ENCODE results near the gene JPH2.

JPH2 gene

GRCh38 chr20:44120676-44121425 is 66.1 kb downstream of the JPH2 start:
- TF ChIP-seq CTCF (IDR thresholded peaks at IDR 0.05; ENCODE audit: insufficient read depth, low read length, poor library complexity, severe bottlenecking) (no peak), EZH2phosphoT487 (conservative IDR thresholded peaks at IDR 0.05; ENCODE audit: low read length) (no peak)
- H4K20me1 ChIP-seq (ENCODE audit: low read depth, low read length), result no peaks in the 10 kb centered on the region
- no peak overlapping the region for H3K4me3 ChIP-seq (ENCODE audit: insufficient read depth, low read length, poor library complexity, severe bottlenecking)
- no peaks in the 10 kb centered on the region for H3F3A ChIP-seq (ENCODE audit: insufficient read depth)
- H3K79me2 ChIP-seq (ENCODE audit: insufficient read depth, low read length), result no peaks in the 10 kb centered on the region
- H3K27ac ChIP-seq (ENCODE audit: low read depth, low read length), result no peak overlapping the region
- no peaks in the 10 kb centered on the region for H3K9me2 ChIP-seq (replicated peaks; ENCODE audit: insufficient read depth, low read length)
- H3K4me2 ChIP-seq (ENCODE audit: low read depth, low read length, poor library complexity, severe bottlenecking), result no peak overlapping the region
- H3K9ac ChIP-seq (ENCODE audit: low read length), result no peak overlapping the region
- H3K9me3 ChIP-seq (ENCODE audit: insufficient read depth, low read length), result no peaks in the 10 kb centered on the region
- no peak overlapping the region for H2AFZ ChIP-seq (ENCODE audit: low read depth, low read length, severe bottlenecking)
- no peaks in the 10 kb centered on the region for H3K36me3 ChIP-seq (ENCODE audit: low read length)
- H3K27me3 ChIP-seq (ENCODE audit: low read length), result no peaks in the 10 kb centered on the region

GRCh38 chr20:44118185-44119033 is 68.6 kb downstream of the JPH2 start:
- no peaks in the 10 kb centered on the region for H3K27me3 ChIP-seq (ENCODE audit: low read length)
- H3K4me3 ChIP-seq (ENCODE audit: insufficient read depth, low read length, poor library complexity, severe bottlenecking), result no peak overlapping the region
- no peaks in the 10 kb centered on the region for H3K9me3 ChIP-seq (ENCODE audit: insufficient read depth, low read length)
- TF ChIP-seq EZH2phosphoT487 (conservative IDR thresholded peaks at IDR 0.05; ENCODE audit: low read length) (no peak), CTCF (IDR thresholded peaks at IDR 0.05; ENCODE audit: insufficient read depth, low read length, poor library complexity, severe bottlenecking) (no peak)
- no peak overlapping the region for H3K4me2 ChIP-seq (ENCODE audit: low read depth, low read length, poor library complexity, severe bottlenecking)
- H3K9ac ChIP-seq (ENCODE audit: low read length), result no peak overlapping the region
- no peak overlapping the region for H2AFZ ChIP-seq (ENCODE audit: low read depth, low read length, severe bottlenecking)
- no peaks in the 10 kb centered on the region for H3F3A ChIP-seq (ENCODE audit: insufficient read depth)
- H3K79me2 ChIP-seq (ENCODE audit: insufficient read depth, low read length), result no peaks in the 10 kb centered on the region
- H3K36me3 ChIP-seq (ENCODE audit: low read length), result no peaks in the 10 kb centered on the region
- no peaks in the 10 kb centered on the region for H3K9me2 ChIP-seq (replicated peaks; ENCODE audit: insufficient read depth, low read length)
- H3K27ac ChIP-seq (ENCODE audit: low read depth, low read length), result no peak overlapping the region
- no peaks in the 10 kb centered on the region for H4K20me1 ChIP-seq (ENCODE audit: low read depth, low read length)

GRCh38 chr20:44117296-44118184 is 69.4 kb downstream of the JPH2 start:
- H3K9ac ChIP-seq (ENCODE audit: low read length), result no peak overlapping the region
- no peaks in the 10 kb centered on the region for H3K36me3 ChIP-seq (ENCODE audit: low read length)
- H3K79me2 ChIP-seq (ENCODE audit: insufficient read depth, low read length), result no peaks in the 10 kb centered on the region
- H3K27me3 ChIP-seq (ENCODE audit: low read length), result no peaks in the 10 kb centered on the region
- no peak overlapping the region for H3K27ac ChIP-seq (ENCODE audit: low read depth, low read length)
- no peaks in the 10 kb centered on the region for H3F3A ChIP-seq (ENCODE audit: insufficient read depth)
- H3K9me3 ChIP-seq (ENCODE audit: insufficient read depth, low read length), result no peaks in the 10 kb centered on the region
- TF ChIP-seq EZH2phosphoT487 (conservative IDR thresholded peaks at IDR 0.05; ENCODE audit: low read length), result no peak
- no peak for TF ChIP-seq CTCF (IDR thresholded peaks at IDR 0.05; ENCODE audit: insufficient read depth, low read length, poor library complexity, severe bottlenecking)
- H4K20me1 ChIP-seq (ENCODE audit: low read depth, low read length), result no peaks in the 10 kb centered on the region
- no peak overlapping the region for H3K4me3 ChIP-seq (ENCODE audit: insufficient read depth, low read length, poor library complexity, severe bottlenecking)
- H3K9me2 ChIP-seq (replicated peaks; ENCODE audit: insufficient read depth, low read length), result no peaks in the 10 kb centered on the region
- no peak overlapping the region for H2AFZ ChIP-seq (ENCODE audit: low read depth, low read length, severe bottlenecking)
- no peak overlapping the region for H3K4me2 ChIP-seq (ENCODE audit: low read depth, low read length, poor library complexity, severe bottlenecking)

Measured in SU-DHL-6 (cell line).